ENCODE data around the gene SH2D1B. TPM values are rescaled to one million over a fixed set of nuclear protein-coding genes. Genes with fewer than 3 reads are reported as not detected.
A peak's percentile ranks its signal among the peaks of the same experiment; 100 is the strongest.

The SH2D1B gene
- total RNA-seq, 1 donor = not detected

- no peak overlapping the region for H3K4me2 ChIP-seq (ENCODE audit: insufficient read depth, low read length)
Measured at GRCh38 chr1:162366671-162367070, 45.3 kb downstream of the SH2D1B start.

GRCh38 chr1:162366149-162366548 is 45.8 kb downstream of the SH2D1B start:
- Histone ChIP-seq H3K4me3 (ENCODE audit: insufficient read depth, low read length) (no peak overlapping the region), H3K27ac (ENCODE audit: low read depth, low read length) (no peak overlapping the region), H3K79me2 (ENCODE audit: insufficient read depth, low read length) (no peaks in the 10 kb centered on the region), H3K27me3 (ENCODE audit: insufficient read depth, low read length) (peaks cover 25% of the 10 kb centered on the region), H4K20me1 (ENCODE audit: insufficient read depth, low read length) (no peaks in the 10 kb centered on the region), H3K36me3 (ENCODE audit: insufficient read depth, low read length) (no peaks in the 10 kb centered on the region), H3K4me1 (ENCODE audit: insufficient read depth, low read length) (no peaks in the 10 kb centered on the region), H3K4me2 (ENCODE audit: insufficient read depth, low read length) (no peak overlapping the region), H3K9me3 (ENCODE audit: low read depth, low read length) (no peaks in the 10 kb centered on the region), H2AFZ (ENCODE audit: low read length) (no peak overlapping the region)
- DNase-seq (ENCODE audit: insufficient read length, low spot score, missing footprints) = no peak
- no peak for TF ChIP-seq CTCF (IDR thresholded peaks at IDR 0.05; ENCODE audit: extremely low read depth, low read depth, low read length)

More at GRCh38 chr1:162366671-162367070, 45.3 kb downstream of the SH2D1B start:
- Histone ChIP-seq H3K4me3 (ENCODE audit: insufficient read depth, low read length) (peak overlapping the region; percentile 29), H3K36me3 (ENCODE audit: insufficient read depth, low read length) (no peaks in the 10 kb centered on the region), H3K79me2 (ENCODE audit: insufficient read depth, low read length) (no peaks in the 10 kb centered on the region), H3K27ac (ENCODE audit: low read depth, low read length) (no peak overlapping the region), H2AFZ (ENCODE audit: low read length) (no peak overlapping the region), H3K4me1 (ENCODE audit: insufficient read depth, low read length) (no peaks in the 10 kb centered on the region), H4K20me1 (ENCODE audit: insufficient read depth, low read length) (no peaks in the 10 kb centered on the region), H3K9me3 (ENCODE audit: low read depth, low read length) (no peaks in the 10 kb centered on the region), H3K27me3 (ENCODE audit: insufficient read depth, low read length) (peaks cover 21% of the 10 kb centered on the region)
- no peak for TF ChIP-seq CTCF (IDR thresholded peaks at IDR 0.05; ENCODE audit: extremely low read depth, low read depth, low read length)
- DNase-seq (ENCODE audit: insufficient read length, low spot score, missing footprints) = no peak

- Histone ChIP-seq H3K4me2 (ENCODE audit: insufficient read depth, low read length) (no peak overlapping the region), H4K20me1 (ENCODE audit: insufficient read depth, low read length) (no peaks in the 10 kb centered on the region), H3K9me3 (ENCODE audit: low read depth, low read length) (no peaks in the 10 kb centered on the region), H3K79me2 (ENCODE audit: insufficient read depth, low read length) (no peaks in the 10 kb centered on the region), H3K27ac (ENCODE audit: low read depth, low read length) (no peak overlapping the region), H3K27me3 (ENCODE audit: insufficient read depth, low read length) (peaks cover 25% of the 10 kb centered on the region), H3K4me1 (ENCODE audit: insufficient read depth, low read length) (no peaks in the 10 kb centered on the region), H3K4me3 (ENCODE audit: insufficient read depth, low read length) (no peak overlapping the region), H3K36me3 (ENCODE audit: insufficient read depth, low read length) (no peaks in the 10 kb centered on the region), H2AFZ (ENCODE audit: low read length) (no peak overlapping the region)
- TF ChIP-seq CTCF (IDR thresholded peaks at IDR 0.05; ENCODE audit: extremely low read depth, low read depth, low read length) = no peak
- peak; percentile 35 for DNase-seq (ENCODE audit: insufficient read length, low spot score, missing footprints)
Measured at GRCh38 chr1:162365284-162366020, 46.5 kb downstream of the SH2D1B start.

GRCh38 chr1:162364498-162364897 is 47.4 kb downstream of the SH2D1B start:
- no peaks in the 10 kb centered on the region for H3K4me1 ChIP-seq (ENCODE audit: insufficient read depth, low read length)
- H2AFZ ChIP-seq (ENCODE audit: low read length) = no peak overlapping the region
- H4K20me1 ChIP-seq (ENCODE audit: insufficient read depth, low read length) = no peaks in the 10 kb centered on the region
- DNase-seq (ENCODE audit: insufficient read length, low spot score, missing footprints) = peak; percentile 76
- peaks cover 23% of the 10 kb centered on the region for H3K27me3 ChIP-seq (ENCODE audit: insufficient read depth, low read length)
- H3K9me3 ChIP-seq (ENCODE audit: low read depth, low read length) = no peaks in the 10 kb centered on the region
- TF ChIP-seq CTCF (IDR thresholded peaks at IDR 0.05; ENCODE audit: extremely low read depth, low read depth, low read length) = no peak
- H3K4me2 ChIP-seq (ENCODE audit: insufficient read depth, low read length) = no peak overlapping the region
- H3K36me3 ChIP-seq (ENCODE audit: insufficient read depth, low read length) = no peaks in the 10 kb centered on the region
- no peaks in the 10 kb centered on the region for H3K79me2 ChIP-seq (ENCODE audit: insufficient read depth, low read length)
- no peak overlapping the region for H3K27ac ChIP-seq (ENCODE audit: low read depth, low read length)
- H3K4me3 ChIP-seq (ENCODE audit: insufficient read depth, low read length) = no peak overlapping the region
